ENCODE measurements around the gene SYT14. TPM values are rescaled to one million over a fixed set of nuclear protein-coding genes. Genes with fewer than 3 reads are reported as not detected.

Gene SYT14
- total RNA-seq, 1 donor from 2014 or later = 0.16 TPM

- Mint-ChIP-seq H3K4me3 (ENCODE audit: unreplicated experiment) (no peak overlapping the region), H3K36me3 (ENCODE audit: unreplicated experiment) (no peaks in the 10 kb centered on the region), H3K4me1 (ENCODE audit: unreplicated experiment) (no peaks in the 10 kb centered on the region), H3K27me3 (ENCODE audit: unreplicated experiment) (peaks cover 12% of the 10 kb centered on the region), H3K27ac (ENCODE audit: unreplicated experiment) (no peak overlapping the region), H3K9me3 (ENCODE audit: unreplicated experiment) (no peaks in the 10 kb centered on the region)
- DNase-seq (ENCODE audit: extremely low spot score, unreplicated experiment) = no peak
- no peak for TF ChIP-seq CTCF (IDR thresholded peaks at IDR 0.05)
These were observed 179.2 kb downstream of the SYT14 start for GRCh38 chr1:210117198-210117597.

- no peaks in the 10 kb centered on the region for H3K36me3 Mint-ChIP-seq (ENCODE audit: unreplicated experiment)
- no peaks in the 10 kb centered on the region for H3K9me3 Mint-ChIP-seq (ENCODE audit: unreplicated experiment)
- peaks cover 12% of the 10 kb centered on the region for H3K27me3 Mint-ChIP-seq (ENCODE audit: unreplicated experiment)
- no peak overlapping the region for H3K27ac Mint-ChIP-seq (ENCODE audit: unreplicated experiment)
- no peak overlapping the region for H3K4me3 Mint-ChIP-seq (ENCODE audit: unreplicated experiment)
- H3K4me1 Mint-ChIP-seq (ENCODE audit: unreplicated experiment) = no peaks in the 10 kb centered on the region
- no peak for TF ChIP-seq CTCF (IDR thresholded peaks at IDR 0.05)
- DNase-seq (ENCODE audit: extremely low spot score, unreplicated experiment) = no peak
These were observed 179.7 kb downstream of the SYT14 start for GRCh38 chr1:210117681-210118170.

GRCh38 chr1:210123383-210123782 lies 185.4 kb downstream of the SYT14 start:
- Mint-ChIP-seq H3K36me3 (ENCODE audit: unreplicated experiment) (no peaks in the 10 kb centered on the region), H3K4me1 (ENCODE audit: unreplicated experiment) (peaks cover 28% of the 10 kb centered on the region), H3K4me3 (ENCODE audit: unreplicated experiment) (no peak overlapping the region), H3K9me3 (ENCODE audit: unreplicated experiment) (no peaks in the 10 kb centered on the region), H3K27me3 (ENCODE audit: unreplicated experiment) (peaks cover 14% of the 10 kb centered on the region), H3K27ac (ENCODE audit: unreplicated experiment) (no peak overlapping the region)
- no peak for TF ChIP-seq CTCF (IDR thresholded peaks at IDR 0.05)
- DNase-seq (ENCODE audit: extremely low spot score, unreplicated experiment) = no peak

DNA sequence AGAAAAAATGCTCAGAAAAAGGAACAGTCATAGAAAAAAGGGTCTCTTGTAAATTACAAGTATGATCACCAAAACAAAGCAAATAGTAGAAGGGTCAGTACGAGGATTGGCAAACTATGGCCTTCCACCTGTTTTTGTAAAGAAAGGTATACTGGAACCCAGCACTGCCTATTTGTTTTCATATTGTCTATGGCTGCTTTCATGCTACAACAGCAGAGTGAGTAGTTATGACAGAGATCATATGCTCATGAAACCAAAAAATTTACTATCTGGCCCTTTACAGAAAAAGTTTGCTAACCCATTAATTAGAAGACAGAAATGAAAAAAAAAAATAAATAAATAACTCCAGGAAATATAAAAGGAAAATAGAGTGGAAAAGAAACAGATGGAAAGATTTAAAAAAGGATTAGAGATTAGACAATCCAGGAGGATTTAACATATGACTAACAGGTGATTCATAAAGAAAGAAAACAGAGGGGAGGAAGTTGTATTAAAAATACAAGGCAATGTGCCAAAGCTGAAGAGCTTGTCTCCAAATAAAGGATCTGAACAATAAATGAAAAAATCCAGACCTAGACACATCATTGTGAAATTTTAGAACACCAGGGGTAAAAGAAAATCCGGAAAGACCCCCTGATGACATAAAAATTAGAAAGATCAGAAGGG lies 186.0 kb downstream of the SYT14 start:
- Mint-ChIP-seq H3K27ac (ENCODE audit: unreplicated experiment) (peak overlapping the region; percentile 42), H3K4me3 (ENCODE audit: unreplicated experiment) (no peak overlapping the region), H3K36me3 (ENCODE audit: unreplicated experiment) (no peaks in the 10 kb centered on the region), H3K4me1 (ENCODE audit: unreplicated experiment) (peaks cover 28% of the 10 kb centered on the region), H3K27me3 (ENCODE audit: unreplicated experiment) (peaks cover 14% of the 10 kb centered on the region), H3K9me3 (ENCODE audit: unreplicated experiment) (no peaks in the 10 kb centered on the region)
- TF ChIP-seq CTCF (IDR thresholded peaks at IDR 0.05) = no peak
- no peak for DNase-seq (ENCODE audit: extremely low spot score, unreplicated experiment)

GRCh38 chr1:210124736-210125135 lies 186.7 kb downstream of the SYT14 start:
- DNase-seq (ENCODE audit: extremely low spot score, unreplicated experiment) = no peak
- no peak for TF ChIP-seq CTCF (IDR thresholded peaks at IDR 0.05)
- H3K4me3 Mint-ChIP-seq (ENCODE audit: unreplicated experiment) = peak overlapping the region; percentile 6
- H3K9me3 Mint-ChIP-seq (ENCODE audit: unreplicated experiment) = no peaks in the 10 kb centered on the region
- H3K36me3 Mint-ChIP-seq (ENCODE audit: unreplicated experiment) = no peaks in the 10 kb centered on the region
- H3K27ac Mint-ChIP-seq (ENCODE audit: unreplicated experiment) = peak overlapping the region; percentile 23
- H3K4me1 Mint-ChIP-seq (ENCODE audit: unreplicated experiment) = peaks cover 28% of the 10 kb centered on the region
- peaks cover 17% of the 10 kb centered on the region for H3K27me3 Mint-ChIP-seq (ENCODE audit: unreplicated experiment)

All from osteocyte (in vitro differentiated cells).